HG03521 (cell line): ENCODE measurements around the gene CARTPT.

Experiments
- ATAC-seq: cut with Tn5 transposase; IDR thresholded peaks from one replicate; pipeline ENCODE4 v1.9.1; 2021; ENCODE audit warnings: mild to moderate bottlenecking, moderate library complexity; ENCODE audit not compliant: unreplicated experiment

CARTPT gene

DNA sequence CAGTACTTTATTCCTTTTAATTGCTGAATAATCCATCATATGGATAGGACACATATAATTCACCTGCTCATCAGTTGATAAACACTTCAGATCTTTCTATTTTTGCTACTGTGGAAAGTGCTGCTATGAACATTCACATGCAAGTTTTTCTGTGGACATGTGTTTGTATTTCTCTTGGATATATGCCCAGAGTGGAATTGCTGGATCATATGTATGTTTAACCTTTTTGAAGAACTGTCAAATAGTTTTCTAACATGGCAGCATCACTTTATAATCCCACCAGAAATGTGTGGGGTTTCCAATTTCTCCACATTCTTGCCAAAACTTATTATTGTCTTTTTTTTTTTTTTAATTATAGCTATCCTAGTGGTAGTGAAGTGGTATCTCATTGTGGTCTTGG lies 15.1 kb downstream of the CARTPT start:
- ATAC-seq = no peak

DNA sequence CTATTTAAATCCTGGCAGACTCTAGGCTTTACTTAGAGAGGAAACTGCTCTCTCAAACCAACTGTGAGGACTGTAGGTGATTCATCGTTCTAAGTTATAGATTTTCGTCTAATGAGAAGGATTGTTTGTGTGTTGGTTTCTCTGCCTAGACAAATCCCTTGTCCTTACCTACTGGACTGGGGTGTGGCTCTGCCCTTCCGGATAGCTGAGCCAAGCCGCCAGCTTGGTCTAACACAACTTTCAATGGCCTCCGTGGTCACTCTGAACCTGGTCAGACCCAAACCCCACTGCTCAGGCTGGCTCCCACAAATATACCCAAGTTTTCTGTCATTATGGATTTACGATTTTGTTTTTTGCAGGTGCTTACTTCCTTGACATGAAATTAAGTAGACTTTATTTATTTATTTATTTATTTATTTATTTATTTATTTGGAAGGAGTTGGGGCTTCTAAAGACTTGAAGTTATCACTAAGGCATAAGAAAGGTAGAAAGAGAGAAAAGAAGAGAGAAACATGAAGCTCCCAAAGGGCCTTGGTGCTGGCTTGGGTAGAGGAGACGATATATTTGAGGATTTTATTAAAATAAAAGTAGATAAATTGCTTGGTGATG lies 19.0 kb downstream of the CARTPT start:
- ATAC-seq = no peak

DNA sequence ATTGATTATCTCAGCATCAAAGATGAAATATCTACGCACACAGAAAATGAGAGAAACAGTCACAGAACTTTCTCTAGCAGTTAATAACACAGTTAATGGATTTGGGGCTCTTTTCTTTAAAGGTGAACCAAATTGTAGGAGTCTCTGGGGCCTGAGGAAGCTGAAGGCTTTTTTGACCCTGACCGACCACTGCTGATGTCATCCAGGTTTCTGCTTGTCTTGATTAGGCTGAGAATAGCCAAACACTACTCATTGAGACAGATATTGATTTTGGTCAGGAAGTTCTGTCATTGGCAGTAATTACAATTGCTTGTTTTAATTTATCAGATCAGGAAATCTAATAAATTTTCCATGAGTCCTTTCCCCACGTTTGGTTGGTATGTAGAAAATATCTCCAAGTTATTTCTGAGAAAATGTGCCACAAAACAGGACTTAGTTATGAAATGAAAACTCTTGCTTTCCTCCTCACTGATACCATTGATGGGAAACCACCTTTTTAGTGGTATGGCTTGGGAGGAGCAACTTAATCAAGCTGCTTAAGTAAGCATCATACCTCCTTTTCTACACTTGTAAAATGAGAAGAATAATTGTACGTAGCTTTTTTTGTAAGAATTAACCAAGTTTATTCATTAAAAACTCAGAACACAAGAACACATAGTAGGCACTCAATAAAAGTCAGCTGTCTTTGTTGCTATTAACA lies 19.7 kb downstream of the CARTPT start:
- ATAC-seq = no peak

- peak; percentile 96 for ATAC-seq
Observed at GRCh38 chr5:71740015-71740753, 21.1 kb downstream of the CARTPT start.

GRCh38 chr5:71743155-71743554 lies 24.1 kb downstream of the CARTPT start:
- no peak for ATAC-seq

DNA sequence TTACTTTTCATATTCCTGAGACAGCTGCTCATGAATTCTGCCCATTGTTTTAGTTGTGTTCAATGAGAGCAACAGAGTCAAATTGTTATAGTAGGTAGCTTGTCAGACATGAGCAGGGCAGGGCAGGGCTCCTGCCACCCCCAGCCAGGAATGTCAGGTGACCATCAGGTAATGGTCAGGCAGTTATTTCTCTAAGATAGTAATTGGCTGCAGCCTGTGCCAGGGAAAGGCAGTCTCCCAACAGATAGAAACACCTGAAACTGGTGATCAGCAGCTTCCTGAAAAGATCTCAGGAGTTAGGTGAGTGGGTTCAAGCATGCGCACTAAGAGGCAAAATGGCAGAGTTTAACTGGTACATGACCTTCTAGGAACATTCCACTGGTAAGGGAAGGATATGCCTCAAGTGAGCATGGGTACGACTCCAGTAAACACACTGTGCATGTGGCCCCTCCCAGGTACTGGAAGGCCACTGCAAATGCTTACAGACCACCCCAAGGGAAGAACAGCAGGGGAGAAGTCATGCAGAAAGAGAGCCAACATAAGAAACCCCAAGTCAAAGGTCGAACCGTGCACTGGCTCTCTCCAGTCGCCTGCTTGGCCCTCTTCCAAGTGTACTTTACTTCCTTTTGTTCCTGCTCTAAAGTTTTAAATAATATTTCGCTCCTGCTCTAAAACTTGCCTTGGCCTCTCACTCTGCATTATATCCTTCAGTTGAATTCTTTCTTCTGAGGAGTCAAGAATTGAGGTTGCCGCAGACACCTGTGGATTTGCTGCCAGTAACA lies 25.1 kb downstream of the CARTPT start:
- no peak for ATAC-seq

GRCh38 chr5:71747182-71747581 lies 28.1 kb downstream of the CARTPT start:
- no peak for ATAC-seq

- ATAC-seq = no peak
Observed at GRCh38 chr5:71748360-71748759, 29.3 kb downstream of the CARTPT start.

- no peak for ATAC-seq
Observed at GRCh38 chr5:71751422-71751821, 32.3 kb downstream of the CARTPT start.

GRCh38 chr5:71752441-71753190 lies 33.5 kb downstream of the CARTPT start:
- ATAC-seq = no peak

- ATAC-seq = peak; percentile 88
Observed at GRCh38 chr5:71757590-71758543, 38.8 kb downstream of the CARTPT start.

DNA sequence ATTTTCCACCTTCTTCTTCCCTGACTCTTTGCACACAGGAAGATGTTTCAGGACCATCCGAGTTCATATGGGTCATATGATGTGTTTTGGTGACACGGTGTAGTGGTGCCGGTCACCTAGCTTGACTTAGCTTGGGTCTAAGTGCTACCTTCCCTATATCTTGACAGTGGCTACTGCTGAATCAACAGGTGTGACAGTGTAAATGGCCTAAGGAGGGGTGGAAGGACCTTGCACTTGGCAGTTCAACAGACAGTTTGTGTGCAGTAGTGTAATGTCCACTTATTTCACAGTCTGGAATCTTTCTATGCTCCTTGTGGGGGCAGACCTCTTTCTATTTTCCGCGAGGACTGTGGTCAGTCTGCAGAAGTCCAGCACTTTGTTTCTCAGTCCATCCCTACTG lies 43.8 kb downstream of the CARTPT start:
- ATAC-seq = no peak

DNA sequence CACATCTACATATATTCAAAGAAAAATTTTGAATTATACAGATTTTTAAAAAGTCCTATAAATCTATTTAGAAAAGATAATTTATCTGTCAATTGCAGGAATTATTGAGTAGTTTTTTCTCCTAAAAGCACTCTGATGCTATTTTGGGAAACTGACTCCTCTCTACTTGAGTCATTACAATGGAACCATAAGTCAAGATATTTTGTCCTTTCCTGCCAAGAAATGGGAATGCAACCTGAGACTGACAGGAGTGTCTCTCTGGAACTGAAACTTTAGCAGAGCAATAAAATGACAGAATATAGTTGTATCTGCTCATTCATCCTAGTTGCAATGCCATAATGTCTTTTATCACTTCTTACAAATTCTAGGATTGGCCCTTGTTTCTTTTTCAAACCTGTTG lies 48.6 kb downstream of the CARTPT start:
- no peak for ATAC-seq

DNA sequence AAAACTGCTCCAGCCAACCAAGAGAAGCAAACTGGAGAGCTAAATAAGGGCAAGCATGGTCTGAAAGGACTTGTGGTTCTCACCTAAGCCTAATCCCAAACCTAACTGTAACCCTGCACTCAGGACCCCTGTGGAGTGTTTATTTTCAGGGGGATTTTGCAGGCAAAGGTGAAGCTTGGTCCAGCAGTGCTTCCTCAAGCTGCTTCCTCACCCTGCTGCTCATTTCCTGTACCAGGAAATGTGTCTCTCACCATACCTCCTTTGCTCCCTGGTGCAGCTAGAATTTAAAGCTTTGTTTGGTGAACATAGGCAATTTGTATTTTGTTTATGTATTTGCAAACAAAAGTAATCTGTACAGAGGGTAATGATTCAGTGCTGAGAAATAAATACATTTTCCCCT lies 50.2 kb downstream of the CARTPT start:
- no peak for ATAC-seq

- ATAC-seq = no peak
Observed at GRCh38 chr5:71770381-71770780, 51.3 kb downstream of the CARTPT start.
